Mesodermal cell (in vitro differentiated cells): ENCODE measurements around the gene KREMEN2.

Experiments used
- H3K27ac ChIP-seq: 2 replicates; pipeline ENCODE4 v1.7.0; 2013; ENCODE audit warnings: mild to moderate bottlenecking, low read depth, low read length, moderate library complexity; ENCODE audit not compliant: severe bottlenecking
- H3K36me3 ChIP-seq: 2 replicates; pipeline ENCODE4 v1.7.1; 2013; ENCODE audit warnings: mild to moderate bottlenecking, low read length, moderate library complexity; ENCODE audit not compliant: control insufficient read depth, insufficient read depth
- H3K4me1 ChIP-seq: one replicate; pipeline ENCODE4 v1.7.1; 2013; ENCODE audit warnings: mild to moderate bottlenecking, low read length; ENCODE audit not compliant: insufficient read depth, control insufficient read depth, poor library complexity, severe bottlenecking
- H3K4me3 ChIP-seq: 2 replicates; pipeline ENCODE4 v1.7.0; 2013; ENCODE audit warnings: low read length, control low read depth, mild to moderate bottlenecking; ENCODE audit not compliant: insufficient read depth, poor library complexity, severe bottlenecking; ENCODE audit errors: extremely low read depth
- H3K9me3 ChIP-seq: 2 replicates; pipeline ENCODE4 v1.7.1; 2013; ENCODE audit warnings: mild to moderate bottlenecking, low read length, moderate library complexity; ENCODE audit not compliant: control insufficient read depth
- WGBS, 2 experiments: methylation state at CpG; one replicate each; pipeline ENCODE4 v1.1.5; 2013; ENCODE audit warnings: missing lambda C conversion rate in 2 of 2; ENCODE audit not compliant: insufficient coverage in 2 of 2; 5-methylcytosine and 5-hydroxymethylcytosine counted together

Gene KREMEN2

DNA sequence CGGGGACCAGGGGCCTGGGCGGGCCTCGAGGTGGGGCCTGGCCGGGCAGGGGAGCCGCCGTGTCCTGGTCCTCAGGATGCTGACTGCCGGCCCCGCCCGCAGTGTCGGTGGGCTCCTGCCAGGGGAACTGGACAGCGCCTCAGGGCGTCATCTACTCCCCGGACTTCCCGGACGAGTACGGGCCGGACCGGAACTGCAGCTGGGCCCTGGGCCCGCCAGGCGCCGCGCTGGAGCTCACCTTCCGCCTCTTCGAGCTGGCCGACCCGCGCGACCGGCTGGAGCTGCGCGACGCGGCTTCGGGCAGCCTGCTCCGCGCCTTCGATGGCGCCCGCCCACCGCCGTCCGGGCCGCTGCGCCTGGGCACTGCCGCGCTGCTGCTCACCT, 2.7 kb downstream of the KREMEN2 start:
- H3K4me1 ChIP-seq = peaks cover 3% of the 10 kb centered on the region

DNA sequence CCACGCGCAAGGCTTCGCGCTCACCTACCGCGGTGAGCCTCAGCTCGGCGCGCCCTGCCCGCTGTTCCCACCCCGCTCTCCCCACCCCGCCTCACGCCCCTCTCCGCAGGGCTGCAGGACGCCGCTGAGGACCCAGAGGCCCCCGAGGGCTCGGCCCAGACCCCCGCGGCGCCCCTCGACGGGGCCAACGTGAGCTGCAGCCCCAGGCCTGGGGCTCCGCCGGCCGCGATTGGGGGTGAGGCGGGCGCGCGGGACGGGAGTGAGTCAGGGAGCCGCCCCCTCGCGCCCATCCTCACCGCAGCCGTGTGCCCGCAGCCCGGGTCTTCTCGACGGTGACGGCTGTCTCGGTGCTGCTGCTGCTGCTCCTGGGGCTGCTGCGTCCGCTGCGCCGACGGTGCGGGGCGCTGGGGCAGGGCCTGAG, 3.1 kb downstream of the KREMEN2 start:
- Histone ChIP-seq H3K36me3 (peaks cover under 1% of the 10 kb centered on the region), H3K27ac (no peak overlapping the region), H3K4me3 (no peak overlapping the region), H3K4me1 (peaks cover 3% of the 10 kb centered on the region), H3K9me3 (no peaks in the 10 kb centered on the region)
- WGBS, 2 experiments = 93 to 96% methylated on average over 36 to 46 of the region's 51 CpGs

More for the DNA sequence above, 2.7 kb downstream of the KREMEN2 start:
- 85 to 96% methylated on average over 39 to 46 of the region's 46 CpGs for WGBS, 2 experiments
- no peaks in the 10 kb centered on the region for H3K9me3 ChIP-seq
- H3K4me3 ChIP-seq = no peak overlapping the region
- H3K27ac ChIP-seq = no peak overlapping the region
- H3K36me3 ChIP-seq = no peaks in the 10 kb centered on the region

DNA sequence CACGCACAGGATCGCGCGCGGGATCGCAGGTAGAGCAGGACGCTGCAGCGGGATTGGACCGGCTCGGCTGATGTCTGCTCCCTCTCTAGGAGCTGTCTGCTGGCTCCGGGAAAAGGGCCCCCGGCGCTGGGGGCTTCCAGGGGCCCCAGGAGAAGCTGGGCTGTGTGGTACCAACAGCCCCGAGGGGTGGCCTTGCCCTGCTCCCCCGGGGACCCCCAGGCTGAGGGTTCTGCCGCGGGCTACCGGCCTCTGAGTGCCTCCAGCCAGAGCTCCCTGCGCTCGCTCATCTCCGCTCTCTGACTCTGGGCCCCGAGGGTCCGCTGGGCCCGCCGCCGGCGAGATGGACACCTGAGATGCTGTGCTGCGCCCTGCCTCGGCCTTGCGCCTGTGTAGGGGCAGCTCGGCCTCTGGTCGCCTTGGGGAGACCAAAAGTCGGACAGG, 3.7 kb downstream of the KREMEN2 start:
- WGBS, 2 experiments = 96% methylated on average over 32 to 33 of the region's 33 CpGs

DNA sequence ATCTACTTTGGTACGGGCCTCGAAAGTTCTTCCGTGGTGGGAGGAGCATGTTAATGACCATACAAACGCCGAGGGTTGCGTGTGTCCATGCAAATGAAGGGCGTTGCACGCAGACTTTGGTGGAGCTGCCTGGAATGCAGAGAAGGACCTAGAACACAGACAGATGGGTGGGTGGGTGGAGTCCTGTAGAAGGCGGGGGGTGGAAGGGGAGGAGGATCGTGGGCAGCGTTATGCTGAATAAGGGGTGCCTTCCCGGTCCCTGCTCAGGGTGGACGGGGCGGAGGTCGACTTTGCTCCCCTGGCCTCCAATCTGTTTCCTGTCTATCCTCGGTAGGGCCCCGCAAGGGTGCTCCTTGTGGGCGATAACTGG, 4.3 kb downstream of the KREMEN2 start:
- Histone ChIP-seq H3K9me3 (no peaks in the 10 kb centered on the region), H3K4me3 (peak overlapping the region; percentile 64), H3K36me3 (peaks cover 10% of the 10 kb centered on the region), H3K27ac (no peak overlapping the region), H3K4me1 (no peaks in the 10 kb centered on the region)
- 51 to 54% methylated on average over 18 of the region's 18 CpGs for WGBS, 2 experiments

More for the DNA sequence above, 3.7 kb downstream of the KREMEN2 start:
- Histone ChIP-seq H3K36me3 (peaks cover 6% of the 10 kb centered on the region), H3K4me1 (peaks cover under 1% of the 10 kb centered on the region), H3K27ac (no peak overlapping the region), H3K9me3 (no peaks in the 10 kb centered on the region), H3K4me3 (no peak overlapping the region)

DNA sequence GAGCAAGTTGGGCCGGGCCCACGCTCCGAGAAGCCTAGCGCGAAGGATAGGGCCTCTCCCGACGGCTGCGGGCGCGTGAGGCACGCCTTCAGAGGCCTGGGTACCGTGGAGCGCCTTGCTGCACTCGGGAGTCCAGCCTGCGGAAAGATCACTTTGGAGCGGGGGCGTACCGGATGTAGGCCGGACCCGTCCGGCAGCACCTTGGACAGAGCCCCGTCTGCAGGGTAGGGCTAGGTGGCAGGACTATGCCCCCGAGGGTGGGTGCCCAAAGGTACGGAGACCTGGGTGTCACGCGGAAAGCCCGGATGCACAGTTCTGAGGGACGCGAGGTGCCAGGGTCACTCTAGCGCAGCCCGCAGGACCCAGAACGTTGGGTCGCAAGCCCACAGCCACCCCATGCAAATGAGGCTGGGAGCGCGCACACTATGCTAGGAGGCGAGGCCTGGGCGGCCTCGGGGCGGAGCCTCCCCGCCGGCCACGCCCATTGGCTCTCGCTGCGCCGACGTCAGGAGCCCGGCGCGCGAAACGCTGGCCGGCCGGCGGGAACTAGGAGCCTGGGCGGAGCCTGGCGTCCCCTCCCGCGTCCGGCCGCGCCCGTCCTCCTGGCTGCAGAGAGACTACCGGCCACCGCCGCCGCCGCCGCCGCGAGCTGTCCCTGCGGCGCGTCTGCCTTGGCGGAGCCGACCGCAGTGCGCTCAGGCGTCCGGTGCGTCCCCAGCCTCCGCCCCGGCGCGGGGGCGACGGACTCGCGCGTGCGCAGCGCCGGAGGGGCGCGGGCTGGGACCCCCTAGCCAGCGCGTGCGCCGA, 4.9 kb downstream of the KREMEN2 start, which contains the start of gene PAQR4:
TSS of gene PAQR4 (plus strand) at position 611 of the 807 bp plus-strand sequence. CDS start 327 bp downstream, outside the sequence.
- no peak within 1 kb of the TSS for H3K27ac ChIP-seq
- H3K9me3 ChIP-seq = no peaks in the 10 kb centered on the region
- peaks cover 16% of the 10 kb centered on the region for H3K36me3 ChIP-seq
- H3K4me1 ChIP-seq = no peaks in the 10 kb centered on the region
- peak within 1 kb of the TSS; percentile 64 for H3K4me3 ChIP-seq
- WGBS, 2 experiments = 3% methylated on average over 89 to 98 of the region's 98 CpGs

DNA sequence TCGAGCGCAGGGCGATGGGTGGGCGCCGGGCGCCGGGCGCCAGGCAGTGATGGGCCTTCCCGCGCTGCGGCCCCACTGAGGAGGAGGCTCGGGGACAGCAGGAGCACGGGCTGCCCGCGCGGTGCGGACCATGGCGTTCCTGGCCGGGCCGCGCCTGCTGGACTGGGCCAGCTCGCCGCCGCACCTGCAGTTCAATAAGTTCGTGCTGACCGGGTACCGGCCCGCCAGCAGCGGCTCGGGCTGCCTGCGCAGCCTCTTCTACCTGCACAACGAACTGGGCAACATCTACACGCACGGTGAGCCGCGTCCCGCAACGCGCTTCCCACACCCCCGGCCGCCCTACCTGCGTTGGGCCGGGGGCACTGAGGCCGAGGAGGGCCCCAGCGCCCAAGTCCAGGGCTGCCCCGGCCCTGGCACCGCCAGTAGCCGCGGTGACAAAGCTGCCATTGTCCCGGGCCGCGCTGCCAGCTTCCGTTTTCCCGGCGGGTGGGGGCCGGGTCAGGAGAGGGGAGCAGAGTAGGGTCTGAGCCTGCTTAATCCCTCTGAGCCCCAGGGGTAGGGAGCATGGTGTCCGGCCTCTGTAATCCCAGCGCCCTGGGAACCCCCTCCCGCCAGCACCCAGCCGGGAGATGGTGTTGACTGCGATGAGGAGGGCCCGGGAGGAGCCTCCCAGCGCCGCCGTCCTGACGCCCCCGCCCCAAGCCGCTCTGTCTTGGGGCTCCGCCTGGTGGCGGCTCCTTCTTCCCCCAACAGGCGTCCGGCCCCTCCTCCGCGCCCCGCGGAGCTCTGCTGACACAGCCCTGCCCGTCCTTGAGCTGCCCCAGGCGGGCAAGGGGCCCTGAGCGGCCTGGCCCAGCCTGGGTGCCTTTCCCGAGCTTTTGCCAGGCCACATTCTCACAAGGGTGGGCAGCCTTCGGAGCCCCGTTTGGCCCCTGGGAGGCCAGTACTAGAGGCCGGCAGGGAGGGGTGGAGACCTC, 5.8 kb downstream of the KREMEN2 start:
- Histone ChIP-seq H3K4me3 (peak overlapping the region; percentile 64), H3K36me3 (peaks cover 23% of the 10 kb centered on the region), H3K27ac (no peak overlapping the region), H3K9me3 (no peaks in the 10 kb centered on the region), H3K4me1 (no peaks in the 10 kb centered on the region)
- 1% methylated on average over 60 to 75 of the region's 83 CpGs for WGBS, 2 experiments

DNA sequence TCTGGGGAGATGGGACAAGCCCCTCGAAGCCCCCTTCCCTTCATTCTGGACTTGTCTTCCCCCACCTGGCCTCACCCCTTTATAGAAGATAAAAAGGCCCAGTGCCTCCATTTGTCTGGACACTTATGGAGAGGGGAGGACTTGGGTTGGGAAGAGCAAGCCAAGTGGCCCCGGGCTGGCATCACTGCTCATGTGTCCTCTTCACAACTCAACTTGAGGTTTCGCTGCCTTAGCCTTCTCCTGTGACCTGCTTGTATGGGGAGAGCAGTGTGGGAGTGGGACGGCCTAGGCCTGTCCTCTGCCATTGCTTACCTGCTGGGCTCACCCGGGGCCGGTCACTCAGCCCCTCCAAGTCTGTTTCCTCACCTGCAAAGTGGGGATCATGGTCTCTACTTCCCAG, 6.5 kb downstream of the KREMEN2 start:
- H3K36me3 ChIP-seq = peaks cover 27% of the 10 kb centered on the region
- H3K9me3 ChIP-seq = no peaks in the 10 kb centered on the region
- H3K27ac ChIP-seq = no peak overlapping the region
- H3K4me1 ChIP-seq = no peaks in the 10 kb centered on the region
- 79 to 84% methylated on average over 5 to 6 of the region's 6 CpGs for WGBS, 2 experiments
- peak overlapping the region; percentile 64 for H3K4me3 ChIP-seq

DNA sequence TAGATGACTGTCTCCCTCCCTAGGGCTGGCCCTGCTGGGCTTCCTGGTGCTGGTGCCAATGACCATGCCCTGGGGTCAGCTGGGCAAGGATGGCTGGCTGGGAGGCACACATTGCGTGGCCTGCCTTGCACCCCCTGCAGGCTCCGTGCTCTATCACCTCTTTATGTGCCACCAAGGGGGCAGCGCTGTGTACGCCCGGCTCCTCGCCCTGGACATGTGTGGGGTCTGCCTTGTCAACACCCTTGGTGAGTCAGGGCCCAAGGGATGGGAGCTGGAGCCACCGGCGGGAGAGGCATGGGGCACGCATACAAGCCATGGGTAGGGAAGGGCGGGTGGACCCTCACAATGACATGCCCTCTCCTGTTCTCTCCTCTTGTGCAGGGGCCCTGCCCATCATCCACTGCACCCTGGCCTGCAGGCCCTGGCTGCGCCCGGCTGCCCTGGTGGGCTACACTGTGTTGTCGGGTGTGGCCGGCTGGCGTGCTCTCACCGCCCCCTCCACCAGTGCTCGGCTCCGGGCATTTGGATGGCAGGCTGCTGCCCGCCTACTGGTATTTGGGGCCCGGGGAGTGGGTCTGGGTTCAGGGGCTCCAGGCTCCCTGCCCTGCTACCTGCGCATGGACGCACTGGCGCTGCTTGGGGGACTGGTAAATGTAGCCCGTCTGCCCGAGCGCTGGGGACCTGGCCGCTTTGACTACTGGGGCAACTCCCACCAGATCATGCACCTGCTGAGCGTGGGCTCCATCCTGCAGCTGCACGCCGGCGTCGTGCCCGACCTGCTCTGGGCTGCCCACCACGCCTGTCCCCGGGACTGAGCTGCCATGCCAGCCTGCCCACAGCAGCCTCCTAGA, 7.3 kb downstream of the KREMEN2 start:
- Histone ChIP-seq H3K9me3 (no peaks in the 10 kb centered on the region), H3K27ac (no peak overlapping the region), H3K4me1 (no peaks in the 10 kb centered on the region), H3K36me3 (peaks cover 35% of the 10 kb centered on the region), H3K4me3 (peak overlapping the region; percentile 64)
- WGBS, 2 experiments = 97 to 98% methylated on average over 28 to 33 of the region's 35 CpGs

DNA sequence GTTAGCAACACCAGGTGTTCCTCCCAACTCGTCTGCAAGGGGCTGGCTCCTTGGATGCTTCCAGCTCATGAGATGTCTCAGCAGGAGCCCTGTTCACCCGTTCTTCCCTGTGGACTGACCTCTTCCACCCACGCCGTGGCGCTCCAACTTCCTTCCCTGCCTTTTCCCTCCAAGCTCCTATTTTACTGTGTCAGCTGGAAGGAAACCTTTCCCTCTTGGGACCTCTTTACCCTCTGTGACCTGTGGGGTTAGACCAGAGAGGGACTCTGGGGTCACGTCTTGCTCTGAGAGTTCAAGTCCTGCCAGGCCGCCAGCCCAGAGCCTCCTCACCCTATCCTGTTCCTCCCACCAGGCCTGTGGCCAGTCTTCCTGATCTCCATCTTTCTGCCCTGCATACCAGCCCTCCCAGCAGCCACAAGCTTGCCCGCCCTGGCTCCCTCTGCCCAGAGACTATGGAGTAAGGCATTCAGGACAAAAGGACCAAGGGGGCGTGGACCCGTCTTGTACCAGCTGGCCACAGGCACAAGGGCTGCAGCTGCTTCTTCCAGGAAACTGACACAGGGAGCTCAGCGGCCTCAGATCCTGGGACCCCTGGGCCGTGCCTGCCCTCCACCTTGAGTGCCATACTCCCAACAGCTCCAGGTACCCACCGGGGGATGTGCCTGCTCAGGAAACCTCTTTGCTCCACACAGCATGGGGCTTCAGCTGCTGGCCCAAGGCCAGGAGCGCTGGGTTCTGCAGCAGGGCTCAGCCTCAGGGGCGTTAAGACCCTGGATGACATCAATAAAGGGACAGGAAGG, 8.1 kb downstream of the KREMEN2 start:
- H3K36me3 ChIP-seq = peaks cover 40% of the 10 kb centered on the region
- H3K27ac ChIP-seq = peak overlapping the region; percentile 5
- no peaks in the 10 kb centered on the region for H3K4me1 ChIP-seq
- no peaks in the 10 kb centered on the region for H3K9me3 ChIP-seq
- WGBS, 2 experiments = 91% methylated on average over 14 to 15 of the region's 15 CpGs
- H3K4me3 ChIP-seq = no peak overlapping the region
